HepG2 (cell line): ENCODE results near the gene ANKRD6. TPM values are rescaled to one million over a fixed set of nuclear protein-coding genes. Genes with fewer than 3 reads are reported as not detected.
A peak's percentile ranks its signal among the peaks of the same experiment; 100 is the strongest.

ENCODE experiments used
- ATF7-NPFF ChIP-seq: sonication (generic); formaldehyde crosslinking; IDR thresholded peaks from 2 replicates; pipeline ENCODE4 v1.8.1; 2023; ENCODE audit warnings: mild to moderate bottlenecking, low read depth, missing genetic modification reagents, moderate library complexity
- ELF1 ChIP-seq: sonication (generic); formaldehyde crosslinking; IDR thresholded peaks from 2 replicates; pipeline ENCODE4 v1.4.0; 2020; ENCODE audit warnings: missing genetic modification reagents
- FIP1L1 ChIP-seq: fragments of 200-400 bp; formaldehyde crosslinking; IDR thresholded peaks from 2 replicates; pipeline ENCODE4 v1.6.1; 2018; ENCODE audit warnings: low read depth, mild to moderate bottlenecking, low read length, moderate library complexity, borderline replicate concordance; ENCODE audit not compliant: insufficient read depth
- FOSL1 ChIP-seq: sonication (generic); formaldehyde crosslinking; IDR thresholded peaks from 2 replicates; pipeline ENCODE4 v1.9.0; 2021; ENCODE audit warnings: missing genetic modification reagents, borderline replicate concordance
- FOXA1 ChIP-seq, 2 experiments: fragments of 450-650 bp in 1 of 2; sonication (generic) in 1 of 2; formaldehyde crosslinking in 1 of 2; IDR thresholded peaks; 2 replicates each; pipeline versions ENCODE4 v1.4.0 to v1.6.1; 2016 to 2020; ENCODE audit warnings: missing genetic modification reagents in 1 of 2
- GATAD1 ChIP-seq: IDR thresholded peaks from 2 replicates; pipeline ENCODE4 v1.6.1; 2016; ENCODE audit warnings: missing genetic modification reagents, missing compliant biosample characterization
- HOXA7 ChIP-seq: sonication (generic); formaldehyde crosslinking; IDR thresholded peaks from 2 replicates; pipeline ENCODE4 v1.8.1; 2022; ENCODE audit warnings: mild to moderate bottlenecking, missing genetic modification reagents, moderate library complexity
- KDM1A ChIP-seq: IDR thresholded peaks from 2 replicates; pipeline ENCODE4 v1.6.1; 2016; ENCODE audit warnings: missing compliant biosample characterization
- NCOA2 ChIP-seq: sonication (generic); formaldehyde crosslinking; IDR thresholded peaks from 2 replicates; pipeline ENCODE4 v1.8.0; 2022; ENCODE audit warnings: inconsistent platforms
- NFATC3 ChIP-seq: sonication (generic); formaldehyde crosslinking; IDR thresholded peaks from 2 replicates; pipeline ENCODE4 v1.5.1; 2020; ENCODE audit warnings: mild to moderate bottlenecking, missing genetic modification reagents
- NFE2L2 ChIP-seq: fragments of 150-350 bp; IDR thresholded peaks from 2 replicates; pipeline ENCODE4 v1.6.1; 2014; ENCODE audit warnings: low read length
- PHB2 ChIP-seq: fragments of 450-650 bp; IDR thresholded peaks from 2 replicates; pipeline ENCODE4 v1.6.1; 2018; ENCODE audit not compliant: partially characterized antibody
- RBM39 ChIP-seq: fragments of 200-400 bp; formaldehyde crosslinking; IDR thresholded peaks from one replicate; pipeline ENCODE4 v1.6.1; 2018; ENCODE audit warnings: antibody characterized with exemption, mild to moderate bottlenecking, low read depth, low read length; ENCODE audit not compliant: poor library complexity, severe bottlenecking
- SNAI1 ChIP-seq: sonication (generic); formaldehyde crosslinking; IDR thresholded peaks from 2 replicates; pipeline ENCODE4 v1.5.0; 2020; ENCODE audit warnings: mild to moderate bottlenecking, missing genetic modification reagents, borderline replicate concordance
- SP1 ChIP-seq, 2 experiments: fragments of 450-650 bp in 1 of 2; sonication (generic) in 1 of 2; formaldehyde crosslinking in 1 of 2; IDR thresholded peaks; 2 replicates each; pipeline versions ENCODE4 v1.4.0 to v1.6.1; 2016 to 2020; ENCODE audit warnings: missing genetic modification reagents in 1 of 2
- SYNCRIP ChIP-seq: fragments of 200-400 bp; formaldehyde crosslinking; IDR thresholded peaks from 2 replicates; pipeline ENCODE4 v1.6.1; 2018; ENCODE audit warnings: mild to moderate bottlenecking, low read depth, low read length; ENCODE audit not compliant: insufficient read depth
- THAP11 ChIP-seq: IDR thresholded peaks from 2 replicates; pipeline ENCODE4 v1.6.1; 2016; ENCODE audit warnings: missing biosample characterization, missing genetic modification reagents
- ZC3H13 ChIP-seq: sonication (generic); formaldehyde crosslinking; IDR thresholded peaks from 2 replicates; pipeline ENCODE4 v1.8.1; 2023; ENCODE audit warnings: mild to moderate bottlenecking, missing genetic modification reagents, moderate library complexity
- ZNF205 ChIP-seq: IDR thresholded peaks from 2 replicates; pipeline ENCODE4 v1.6.1; 2018; ENCODE audit warnings: missing biosample characterization, missing genetic modification reagents
- ZNF496 ChIP-seq: sonication (generic); formaldehyde crosslinking; IDR thresholded peaks from 2 replicates; pipeline ENCODE4 v1.8.1; 2023; ENCODE audit warnings: mild to moderate bottlenecking, moderate library complexity, missing genetic modification reagents; ENCODE audit not compliant: insufficient replicate concordance
- ZNF552 ChIP-seq: sonication (generic); formaldehyde crosslinking; IDR thresholded peaks from 2 replicates; pipeline ENCODE4 v1.9.0; 2022; ENCODE audit warnings: missing genetic modification reagents, mild to moderate bottlenecking, borderline replicate concordance
- ZNF616 ChIP-seq: sonication (generic); formaldehyde crosslinking; IDR thresholded peaks from 2 replicates; pipeline ENCODE4 v1.5.0; 2020; ENCODE audit warnings: low read depth, mild to moderate bottlenecking, missing genetic modification reagents
- ZNF672 ChIP-seq: sonication (generic); formaldehyde crosslinking; IDR thresholded peaks from 2 replicates; pipeline ENCODE4 v1.8.1; 2022; ENCODE audit warnings: missing genetic modification reagents
- ZSCAN22 ChIP-seq: sonication (generic); formaldehyde crosslinking; IDR thresholded peaks from 2 replicates; pipeline ENCODE4 v1.4.0; 2020; ENCODE audit warnings: mild to moderate bottlenecking, missing genetic modification reagents
- polyA plus RNA-seq, 8 experiments: library from polyadenylated mRNA; depleted of rRNA in 3 of 8; stranded (reverse) in 7 of 8; unstranded in 1 of 8; fragments of >200 nt; fragmentation: Illumina TruSeq in 4 of 8; extraction: Trizol in 4 of 8; gene quantifications; 2 replicates each; pipeline versions ENCODE4 v1.2.1 to v1.2.3, GENCODE V29; 2011 to 2016; ENCODE audit warnings: low read depth in 4 of 8, missing spikeins in 1 of 8, mixed read lengths in 1 of 8; ENCODE audit not compliant: insufficient read depth in 1 of 8
- total RNA-seq, 5 experiments: library from RNA; depleted of rRNA; stranded (reverse); fragments of >200 nt; fragmentation: Illumina TruSeq; extraction: Trizol; gene quantifications; 2 replicates each; pipeline ENCODE4 v1.2.3, GENCODE V29; 2016; ENCODE audit warnings: low read depth in 1 of 5
- TF ChIP-seq, protein P1 (sequence below): sonication (generic); formaldehyde crosslinking; IDR thresholded peaks from 2 replicates; pipeline ENCODE4 v1.8.0; 2022; ENCODE audit warnings: mild to moderate bottlenecking, missing genetic modification reagents, borderline replicate concordance
- TF ChIP-seq, protein P2 (sequence below): sonication (generic); formaldehyde crosslinking; IDR thresholded peaks from 2 replicates; pipeline ENCODE4 v1.5.1; 2020; ENCODE audit warnings: missing genetic modification reagents, mild to moderate bottlenecking, borderline replicate concordance
- TF ChIP-seq, protein P3 (sequence below): sonication (generic); formaldehyde crosslinking; conservative IDR thresholded peaks from 2 replicates; pipeline ENCODE4 v1.8.1; 2023; ENCODE audit warnings: missing genetic modification reagents

Gene ANKRD6
- total and polyA plus RNA-seq, 2 of the 13 experiments (the other 11 are each of a cell fraction or from before 2014, with no cell fraction given) = 0.18 to 0.36 TPM

GRCh38 chr6:89638320-89639195 is 205.6 kb downstream of the ANKRD6 start, which contains the start of gene LYRM2 (continued):
- no peak for TF ChIP-seq NFE2L2
- peak; percentile 94 for TF ChIP-seq ELF1 (CRISPR knock-in tag)
- TF ChIP-seq RBM39 = no peak
- TF ChIP-seq ATF7-NPFF (CRISPR knock-in tag) = 0 out of 2 replicates have a peak, but pooled peaks have one; percentile 64
- peak; percentile 23; the same call in 1 of the 2 replicates for TF ChIP-seq ZNF205 (CRISPR knock-in tag)
- TF ChIP-seq NCOA2 = no peak
- TF ChIP-seq, protein P1, sequence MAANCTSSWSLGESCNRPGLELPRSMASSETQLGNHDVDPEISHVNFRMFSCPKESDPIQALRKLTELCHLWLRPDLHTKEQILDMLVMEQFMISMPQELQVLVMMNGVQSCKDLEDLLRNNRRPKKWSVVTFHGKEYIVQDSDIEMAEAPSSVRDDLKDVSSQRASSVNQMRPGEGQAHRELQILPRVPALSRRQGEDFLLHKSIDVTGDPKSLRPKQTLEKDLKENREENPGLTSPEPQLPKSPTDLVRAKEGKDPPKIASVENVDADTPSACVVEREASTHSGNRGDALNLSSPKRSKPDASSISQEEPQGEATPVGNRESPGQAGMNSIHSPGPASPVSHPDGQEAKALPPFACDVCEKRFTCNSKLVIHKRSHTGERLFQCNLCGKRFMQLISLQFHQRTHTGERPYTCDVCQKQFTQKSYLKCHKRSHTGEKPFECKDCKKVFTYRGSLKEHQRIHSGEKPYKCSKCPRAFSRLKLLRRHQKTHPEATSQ (CRISPR knock-in tag) = 0 out of 2 replicates have a peak, but pooled peaks have one; percentile 27
- no peak for TF ChIP-seq ZNF672 (CRISPR knock-in tag)
- TF ChIP-seq HOXA7 (CRISPR knock-in tag) = no peak
- TF ChIP-seq SP1 (IDR thresholded peaks at IDR 0.05) = no peak
- TF ChIP-seq SP1 (CRISPR knock-in tag; IDR thresholded peaks at IDR 0.05) = peak; percentile 62
- TF ChIP-seq SNAI1 (CRISPR knock-in tag) = no peak; the same call in 1 of the 2 replicates
- TF ChIP-seq, protein P2, sequence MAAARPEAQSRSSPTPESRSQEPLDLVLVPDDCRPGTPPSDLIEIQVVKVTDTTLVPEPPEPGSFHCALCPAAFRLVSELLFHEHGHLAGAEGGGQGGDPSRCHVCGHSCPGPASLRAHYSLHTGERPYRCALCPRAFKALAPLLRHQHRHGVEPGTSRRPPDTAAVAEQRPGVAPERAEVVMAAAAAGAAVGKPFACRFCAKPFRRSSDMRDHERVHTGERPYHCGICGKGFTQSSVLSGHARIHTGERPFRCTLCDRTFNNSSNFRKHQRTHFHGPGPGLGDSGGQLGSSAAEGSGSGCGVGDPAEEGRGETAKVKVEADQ (CRISPR knock-in tag) = 0 out of 2 replicates have a peak, but pooled peaks have one; percentile 43
- TF ChIP-seq FIP1L1 = no peak
- TF ChIP-seq ZNF496 (CRISPR knock-in tag) = no peak
- no peak for TF ChIP-seq ZNF616 (CRISPR knock-in tag)
- no peak for TF ChIP-seq ZSCAN22
- TF ChIP-seq GATAD1 (CRISPR knock-in tag) = peak; percentile 87
- no peak for TF ChIP-seq KDM1A (CRISPR knock-in tag)
- TF ChIP-seq THAP11 (CRISPR knock-in tag) = peak; percentile 78
- TF ChIP-seq SYNCRIP = no peak
- no peak for TF ChIP-seq ZNF552
- TF ChIP-seq, protein P3, sequence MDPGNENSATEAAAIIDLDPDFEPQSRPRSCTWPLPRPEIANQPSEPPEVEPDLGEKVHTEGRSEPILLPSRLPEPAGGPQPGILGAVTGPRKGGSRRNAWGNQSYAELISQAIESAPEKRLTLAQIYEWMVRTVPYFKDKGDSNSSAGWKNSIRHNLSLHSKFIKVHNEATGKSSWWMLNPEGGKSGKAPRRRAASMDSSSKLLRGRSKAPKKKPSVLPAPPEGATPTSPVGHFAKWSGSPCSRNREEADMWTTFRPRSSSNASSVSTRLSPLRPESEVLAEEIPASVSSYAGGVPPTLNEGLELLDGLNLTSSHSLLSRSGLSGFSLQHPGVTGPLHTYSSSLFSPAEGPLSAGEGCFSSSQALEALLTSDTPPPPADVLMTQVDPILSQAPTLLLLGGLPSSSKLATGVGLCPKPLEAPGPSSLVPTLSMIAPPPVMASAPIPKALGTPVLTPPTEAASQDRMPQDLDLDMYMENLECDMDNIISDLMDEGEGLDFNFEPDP = no peak
- no peak; the same call in 1 of the 2 replicates for TF ChIP-seq ZC3H13 (CRISPR knock-in tag)
- TF ChIP-seq FOSL1 (CRISPR knock-in tag) = no peak
- TF ChIP-seq FOXA1 (IDR thresholded peaks at IDR 0.05) = no peak
- no peak for TF ChIP-seq FOXA1 (CRISPR knock-in tag; IDR thresholded peaks at IDR 0.05)
- TF ChIP-seq PHB2 = no peak
- 0 out of 2 replicates have a peak, but pooled peaks have one; percentile 70 for TF ChIP-seq NFATC3 (CRISPR knock-in tag)
